HG03139 (cell line): ENCODE data around the gene STXBP1.
A peak's percentile ranks its signal among the peaks of the same experiment; 100 is the strongest.

ENCODE experiments used
- ATAC-seq: cut with Tn5 transposase; IDR thresholded peaks from one replicate; pipeline ENCODE4 v1.9.1; 2021; ENCODE audit not compliant: unreplicated experiment

The STXBP1 gene

GRCh38 chr9:127611899-127612790 lies at the start of gene STXBP1:
STXBP1 (plus strand) TSS chr9:127612277; CDS start chr9:127612404, 127 bp downstream.
- ATAC-seq, result peak; percentile 71

GRCh38 chr9:127562279-127562796 lies 49.7 kb upstream of the STXBP1 start:
- ATAC-seq, result no peak

- ATAC-seq, result no peak
Measured at GRCh38 chr9:127562841-127563401, 49.2 kb upstream of the STXBP1 start.

GRCh38 chr9:127563579-127563978 lies 48.5 kb upstream of the STXBP1 start:
- ATAC-seq, result no peak

- no peak for ATAC-seq
Measured at GRCh38 chr9:127565231-127565630, 46.8 kb upstream of the STXBP1 start.

- ATAC-seq, result no peak
Measured at GRCh38 chr9:127566351-127567001, 45.6 kb upstream of the STXBP1 start.

- ATAC-seq, result no peak
Measured at GRCh38 chr9:127567035-127567729, 44.9 kb upstream of the STXBP1 start.

- ATAC-seq, result no peak
Measured at GRCh38 chr9:127567730-127568617, 44.1 kb upstream of the STXBP1 start.

GRCh38 chr9:127568618-127568970 lies 43.5 kb upstream of the STXBP1 start:
- ATAC-seq, result no peak

GRCh38 chr9:127568971-127569885 lies 42.8 kb upstream of the STXBP1 start:
- no peak for ATAC-seq

GRCh38 chr9:127569886-127570401 lies 42.1 kb upstream of the STXBP1 start:
- ATAC-seq, result no peak

- ATAC-seq, result no peak
Measured at GRCh38 chr9:127570533-127571111, 41.5 kb upstream of the STXBP1 start.

- no peak for ATAC-seq
Measured at GRCh38 chr9:127571971-127572370, 40.1 kb upstream of the STXBP1 start.

- no peak for ATAC-seq
Measured at GRCh38 chr9:127572961-127573721, 38.9 kb upstream of the STXBP1 start.

- ATAC-seq, result no peak
Measured at GRCh38 chr9:127574072-127574993, 37.7 kb upstream of the STXBP1 start.

- ATAC-seq, result no peak
Measured at GRCh38 chr9:127575875-127576778, 36.0 kb upstream of the STXBP1 start.
